HL-60 (cell line): ENCODE results near the gene PLCL2.

Source experiments
- DNase-seq, 2 experiments: peaks; one replicate each; pipeline ENCODE4 v3.0.0-alpha.2; 2010 to 2020; ENCODE audit warnings: low read depth in 1 of 2, low spot score in 1 of 2
- H3K27ac ChIP-seq: fragments of 250-450 bp; sonication (Bioruptor Pico); replicated peaks from 2 replicates; pipeline ENCODE4 v1.5.1; 2020; ENCODE audit warnings: mild to moderate bottlenecking, moderate library complexity
- H3K27me3 ChIP-seq: fragments of 250-450 bp; sonication (Bioruptor Pico); 2 replicates; pipeline ENCODE4 v1.5.1; 2021; ENCODE audit warnings: mild to moderate bottlenecking, moderate library complexity; ENCODE audit not compliant: insufficient read depth, poor library complexity, severe bottlenecking
- H3K4me3 ChIP-seq: replicated peaks from 2 replicates; pipeline ENCODE4 v1.5.1; 2011; ENCODE audit warnings: mild to moderate bottlenecking, control low read depth, low read length; ENCODE audit not compliant: insufficient read depth
- CTCF ChIP-seq: IDR thresholded peaks from one replicate; pipeline ENCODE4 v1.5.1; 2011; ENCODE audit warnings: low read length, control low read depth, inconsistent platforms; ENCODE audit not compliant: insufficient read depth
- GABPA ChIP-seq: IDR thresholded peaks from 2 replicates; pipeline ENCODE4 v1.6.1; 2012; ENCODE audit warnings: low read depth
- POLR2AphosphoS5 ChIP-seq: IDR thresholded peaks from 2 replicates; pipeline ENCODE4 v1.6.1; 2012; ENCODE audit warnings: low read depth
- REST ChIP-seq: IDR thresholded peaks from 2 replicates; pipeline ENCODE4 v1.6.1; 2012; ENCODE audit warnings: low read depth; ENCODE audit not compliant: insufficient replicate concordance
- SPI1 ChIP-seq: IDR thresholded peaks from 2 replicates; pipeline ENCODE4 v1.6.1; 2012; ENCODE audit warnings: low read depth, mild to moderate bottlenecking, borderline replicate concordance

PLCL2 gene

GRCh38 chr3:16910207-16910606, 25.5 kb downstream of the PLCL2 start:
- DNase-seq = no peak
- H3K27me3 ChIP-seq = no peaks in the 10 kb centered on the region
- TF ChIP-seq POLR2AphosphoS5 (no peak), CTCF (no peak), SPI1 (no peak), REST (no peak), GABPA (no peak)
- no peak overlapping the region for H3K27ac ChIP-seq
- no peak overlapping the region for H3K4me3 ChIP-seq

DNA sequence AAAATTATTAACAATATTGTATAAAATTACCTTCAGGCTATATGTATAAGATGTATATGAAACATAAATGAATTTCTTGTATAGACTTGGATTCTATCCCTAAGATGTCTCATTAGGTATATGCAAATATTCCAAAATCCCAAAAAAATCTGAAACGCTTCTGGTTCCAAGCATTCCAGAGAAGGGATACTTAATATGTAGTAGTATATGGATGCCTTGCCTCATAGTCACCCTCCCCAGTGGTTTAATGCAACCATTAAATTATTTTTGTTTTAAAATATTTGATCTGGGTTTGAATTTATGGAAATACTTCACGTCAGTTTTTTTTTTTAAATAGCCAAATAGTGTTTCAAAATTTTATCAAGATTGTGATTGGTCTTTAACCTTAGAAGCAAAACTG, 27.2 kb downstream of the PLCL2 start:
- Histone ChIP-seq H3K27ac (no peak overlapping the region), H3K4me3 (no peak overlapping the region), H3K27me3 (no peaks in the 10 kb centered on the region)
- no peak for TF ChIP-seq GABPA
- TF ChIP-seq POLR2AphosphoS5 = no peak
- TF ChIP-seq REST = no peak
- TF ChIP-seq CTCF = no peak
- no peak for TF ChIP-seq SPI1
- DNase-seq = no peak

DNA sequence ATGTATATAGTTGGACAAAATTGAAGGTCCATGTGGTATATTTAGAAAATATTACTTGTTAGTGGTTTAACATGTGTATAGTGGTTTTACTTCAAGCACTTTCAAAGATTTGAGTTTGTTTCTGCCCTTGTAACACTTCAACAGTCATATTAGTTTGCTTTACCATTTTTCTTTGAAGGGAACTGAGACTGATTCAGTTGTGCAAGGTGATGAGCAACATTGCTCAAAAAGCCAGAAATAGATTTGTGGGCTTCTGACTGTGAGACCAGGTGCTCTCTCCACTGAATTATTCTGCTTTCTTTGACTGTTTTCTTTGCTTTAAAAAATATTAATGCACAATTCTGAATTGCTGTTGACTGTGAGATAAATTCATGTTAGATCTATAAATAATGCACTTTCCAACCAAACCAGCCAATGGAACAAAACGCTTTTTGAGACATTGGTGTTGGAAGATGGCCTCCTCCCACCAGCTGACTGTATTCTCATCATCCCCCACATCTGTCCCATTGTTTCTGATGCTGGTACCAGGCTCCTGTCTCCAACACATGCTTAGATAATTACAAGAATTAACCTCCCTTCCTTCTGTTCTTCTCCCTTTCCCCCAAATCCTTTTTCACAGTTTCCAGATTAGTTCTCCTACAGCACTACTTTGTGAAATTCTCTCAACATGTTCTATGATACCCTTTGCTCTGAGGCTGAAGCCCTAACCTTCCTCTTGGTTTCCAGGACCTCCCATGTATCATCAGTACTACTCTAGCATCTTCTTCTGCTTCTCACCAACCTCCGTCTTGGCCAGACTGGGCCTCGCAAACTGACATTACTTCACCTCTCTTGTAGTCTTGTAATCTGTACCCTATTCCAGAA, 27.9 kb downstream of the PLCL2 start:
- H3K27ac ChIP-seq = no peak overlapping the region
- DNase-seq = peak; percentile 12 to 27
- no peak overlapping the region for H3K4me3 ChIP-seq
- H3K27me3 ChIP-seq = no peaks in the 10 kb centered on the region
- TF ChIP-seq CTCF (no peak), POLR2AphosphoS5 (no peak), GABPA (no peak), REST (no peak), SPI1 (no peak)
